Lower lobe of right lung (tissue), 2 donors: Measurements from ENCODE around the gene DOK4. TPM values are rescaled to one million over a fixed set of nuclear protein-coding genes. Genes with fewer than 3 reads are reported as not detected.
A peak's percentile ranks its signal among the peaks of the same experiment; 100 is the strongest.

Source experiments
- ATAC-seq, 2 donors: fragments of 200-7000 bp; cut with Tn5 transposase; one replicate each; pipeline ENCODE4 v1.9.1; 2020 to 2022; ENCODE audit warnings: mild to moderate bottlenecking in 2 of 2, moderate library complexity in 2 of 2
- DNase-seq: peaks from one replicate; pipeline ENCODE4 v3.0.0-alpha.2; 2020
- H3K27ac ChIP-seq: fragments of 200-600 bp; one replicate; pipeline ENCODE4 v1.8.0; 2022
- H3K27me3 ChIP-seq: fragments of 200-600 bp; one replicate; pipeline ENCODE4 v1.8.0; 2022; ENCODE audit warnings: low read depth
- H3K36me3 ChIP-seq: fragments of 200-600 bp; one replicate; pipeline ENCODE4 v1.8.0; 2022; ENCODE audit warnings: mild to moderate bottlenecking
- H3K4me1 ChIP-seq: fragments of 200-600 bp; one replicate; pipeline ENCODE4 v1.8.0; 2022
- H3K4me3 ChIP-seq: fragments of 200-600 bp; one replicate; pipeline ENCODE4 v1.8.0; 2022; ENCODE audit warnings: mild to moderate bottlenecking
- H3K9me3 ChIP-seq: fragments of 200-600 bp; one replicate; pipeline ENCODE4 v1.8.0; 2022
- CTCF ChIP-seq: fragments of 200-600 bp; IDR thresholded peaks from one replicate; pipeline ENCODE4 v1.8.0; 2022; ENCODE audit warnings: antibody characterized with exemption, mild to moderate bottlenecking
- intact Hi-C: fragments of 100-400 bp; cut with DNase I; formaldehyde crosslinking; loops from one replicate; pipeline ENCODE4 v1.11.0; 2022
- long read RNA-seq: library from polyadenylated mRNA; unstranded; transcript quantifications from one replicate; pipeline ENCODE4 v2.0.0, GENCODE V29; 2021
- total RNA-seq: library from RNA; stranded (reverse); fragmentation: NEBNext Ultra II Directional; extraction: Animal tissue kit (Norgen Biotek cat#: 25700); gene quantifications from one replicate; pipeline ENCODE4 v1.2.1, GENCODE V29; 2021
- donor health status: DM: no; HTN: yes; CAD: no; lungs with severe emphysema.

Gene DOK4
- 57.3 TPM for total RNA-seq
- long read RNA-seq, transcript DOK4-201 (9 exons, 2,772 nt): major isoform, 56 of 138 reads
- long read RNA-seq, transcript DOK4-218 (8 exons, 1,848 nt): minor isoform, 17 of 138 reads
- long read RNA-seq, partial matches to known transcripts: 27 of 138 reads
- long read RNA-seq, other reads (novel, unspliced or antisense): 35 of 138 reads

GRCh38 chr16:57485916-57486857 lies at the start of gene DOK4:
Gene DOK4, minus strand, starts transcription at chr16:57486493. Its CDS starts 6,986 bp downstream, at chr16:57479507.
- no peak for TF ChIP-seq CTCF
- ATAC-seq: peak; percentile 95
- Histone ChIP-seq H3K27ac (peak within 1 kb of the TSS; percentile 78), H3K9me3 (no peaks in the 10 kb centered on the region), H3K27me3 (no peaks in the 10 kb centered on the region), H3K4me3 (peak within 1 kb of the TSS; percentile 86), H3K36me3 (no peaks in the 10 kb centered on the region), H3K4me1 (peaks cover 29% of the 10 kb centered on the region)
- DNase-seq: peak; percentile 88
- intact Hi-C loops: no loop called here

GRCh38 chr16:57535680-57536305 lies 49.5 kb upstream of the DOK4 start:
- peak; percentile 95 to 98 for ATAC-seq
- Histone ChIP-seq H3K27ac (peak overlapping the region; percentile 87), H3K36me3 (no peaks in the 10 kb centered on the region), H3K4me3 (peak overlapping the region; percentile 88), H3K4me1 (peaks cover 55% of the 10 kb centered on the region), H3K9me3 (no peaks in the 10 kb centered on the region), H3K27me3 (peaks cover 4% of the 10 kb centered on the region)
- DNase-seq: peak; percentile 95
- intact Hi-C loops: no loop called here
- peak; percentile 20 for TF ChIP-seq CTCF

- no peak for ATAC-seq
- DNase-seq: peak; percentile 47
- Histone ChIP-seq H3K27me3 (peaks cover 4% of the 10 kb centered on the region), H3K4me1 (peaks cover 63% of the 10 kb centered on the region), H3K9me3 (no peaks in the 10 kb centered on the region), H3K27ac (peak overlapping the region; percentile 87), H3K36me3 (no peaks in the 10 kb centered on the region), H3K4me3 (peak overlapping the region; percentile 88)
- intact Hi-C loops: no loop called here
- no peak for TF ChIP-seq CTCF
Observed at GRCh38 chr16:57534881-57535658, 48.8 kb upstream of the DOK4 start.

- Histone ChIP-seq H3K27me3 (no peaks in the 10 kb centered on the region), H3K4me1 (peaks cover 69% of the 10 kb centered on the region), H3K27ac (peak overlapping the region; percentile 18), H3K4me3 (no peak overlapping the region), H3K9me3 (no peaks in the 10 kb centered on the region), H3K36me3 (no peaks in the 10 kb centered on the region)
- TF ChIP-seq CTCF: no peak
- no peak for ATAC-seq
- peak; percentile 42 for DNase-seq
- intact Hi-C loops: no loop called here
Observed at GRCh38 chr16:57534337-57534880, 48.1 kb upstream of the DOK4 start.
